Calu3 (cell line): Measurements from ENCODE around the gene STX18. TPM values are rescaled to one million over a fixed set of nuclear protein-coding genes. Genes with fewer than 3 reads are reported as not detected.
"Not testable (repeated sequence)": the region's sequence is repeated elsewhere in the genome, so short reads cannot be mapped to it uniquely, and the experiment has no call there.

ENCODE experiments used
- BruUV-seq: library from RNA; stranded (reverse); fragments of 400-500 nt; replicated peaks from 2 replicates; lab custom pipeline; 2021; lab: Mats Ljungman, UMichigan
- CTCF ChIA-PET: fragments of 300-600 bp; sonication (Branson Sonifier 250); formaldehyde crosslinking; loops from one replicate; lab custom pipeline; 2022; ENCODE audit warnings: antibody characterized with exemption; lab: Charles Lee
- DNase-seq: peaks from one replicate; pipeline ENCODE4 v3.0.0; 2022
- H3K27ac Mint-ChIP-seq: one replicate; pipeline ENCODE4 v1.8.0; 2022; ENCODE audit warnings: mixed read lengths; ENCODE audit not compliant: unreplicated experiment
- H3K27me3 Mint-ChIP-seq: one replicate; pipeline ENCODE4 v1.8.0; 2022; ENCODE audit warnings: mixed read lengths; ENCODE audit not compliant: unreplicated experiment
- H3K36me3 Mint-ChIP-seq: one replicate; pipeline ENCODE4 v1.8.0; 2022; ENCODE audit warnings: mild to moderate bottlenecking, moderate library complexity, mixed read lengths; ENCODE audit not compliant: insufficient read depth, unreplicated experiment
- H3K4me1 Mint-ChIP-seq: one replicate; pipeline ENCODE4 v1.8.0; 2022; ENCODE audit warnings: mild to moderate bottlenecking, low read depth, mixed read lengths; ENCODE audit not compliant: unreplicated experiment
- H3K4me3 Mint-ChIP-seq: one replicate; pipeline ENCODE4 v1.8.0; 2022; ENCODE audit warnings: mild to moderate bottlenecking, low read depth, moderate library complexity, mixed read lengths; ENCODE audit not compliant: unreplicated experiment
- H3K9me3 Mint-ChIP-seq: one replicate; pipeline ENCODE4 v1.8.0; 2022; ENCODE audit warnings: low read depth, mixed read lengths; ENCODE audit not compliant: unreplicated experiment
- intact Hi-C: fragments of 100-400 bp; cut with micrococcal nuclease; formaldehyde crosslinking; loops from one replicate; pipeline ENCODE4 v1.10.0; 2022; ENCODE audit not compliant: unreplicated experiment
- total RNA-seq: library from RNA; stranded (reverse); gene quantifications from 2 replicates; pipeline ENCODE4 v1.2.3, GENCODE V29; 2022
- TF ChIP-seq, protein P1 (sequence below): fragments of 200-600 bp; IDR thresholded peaks from one replicate; pipeline ENCODE4 v1.8.0; 2022; ENCODE audit warnings: antibody characterized with exemption; ENCODE audit not compliant: unreplicated experiment

Gene STX18
- total RNA-seq, 1 experiment from 2014 or later = 27.3 TPM

DNA sequence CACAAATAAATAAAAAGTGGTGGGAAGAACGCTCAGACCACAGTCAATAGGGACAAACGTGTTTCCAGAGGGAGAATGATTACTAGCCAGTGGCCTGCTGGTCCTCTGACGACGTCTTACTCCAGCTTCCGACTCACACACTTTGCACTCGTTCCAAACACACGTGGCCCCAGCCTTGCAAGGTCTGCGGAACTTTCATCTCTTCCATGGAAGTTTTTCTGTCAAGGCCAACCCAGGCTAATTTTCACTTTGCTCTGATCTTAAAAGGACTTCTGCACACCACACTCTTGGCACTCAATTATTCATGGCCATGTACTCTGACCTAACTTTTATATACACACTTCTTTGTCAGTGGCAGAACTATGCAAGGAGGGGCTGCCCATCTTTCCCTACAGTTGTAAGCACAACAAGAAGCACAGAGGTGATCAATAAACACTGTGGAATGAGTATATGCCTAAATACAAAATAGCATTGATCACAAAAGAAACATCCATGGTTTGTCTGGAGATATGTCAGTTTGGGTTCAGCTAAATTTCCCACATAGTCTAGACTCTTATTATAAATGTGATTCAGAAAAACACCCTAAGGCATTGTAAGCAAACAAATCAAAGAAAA lies 69.4 kb downstream of the STX18 start:
- peaks cover 25% of the 10 kb centered on the region for H3K4me1 Mint-ChIP-seq
- no peak overlapping the region for H3K27ac Mint-ChIP-seq
- no peaks in the 10 kb centered on the region for H3K36me3 Mint-ChIP-seq
- no TSS peak for BruUV-seq
- DNase-seq = no peak
- TF ChIP-seq, protein P1, sequence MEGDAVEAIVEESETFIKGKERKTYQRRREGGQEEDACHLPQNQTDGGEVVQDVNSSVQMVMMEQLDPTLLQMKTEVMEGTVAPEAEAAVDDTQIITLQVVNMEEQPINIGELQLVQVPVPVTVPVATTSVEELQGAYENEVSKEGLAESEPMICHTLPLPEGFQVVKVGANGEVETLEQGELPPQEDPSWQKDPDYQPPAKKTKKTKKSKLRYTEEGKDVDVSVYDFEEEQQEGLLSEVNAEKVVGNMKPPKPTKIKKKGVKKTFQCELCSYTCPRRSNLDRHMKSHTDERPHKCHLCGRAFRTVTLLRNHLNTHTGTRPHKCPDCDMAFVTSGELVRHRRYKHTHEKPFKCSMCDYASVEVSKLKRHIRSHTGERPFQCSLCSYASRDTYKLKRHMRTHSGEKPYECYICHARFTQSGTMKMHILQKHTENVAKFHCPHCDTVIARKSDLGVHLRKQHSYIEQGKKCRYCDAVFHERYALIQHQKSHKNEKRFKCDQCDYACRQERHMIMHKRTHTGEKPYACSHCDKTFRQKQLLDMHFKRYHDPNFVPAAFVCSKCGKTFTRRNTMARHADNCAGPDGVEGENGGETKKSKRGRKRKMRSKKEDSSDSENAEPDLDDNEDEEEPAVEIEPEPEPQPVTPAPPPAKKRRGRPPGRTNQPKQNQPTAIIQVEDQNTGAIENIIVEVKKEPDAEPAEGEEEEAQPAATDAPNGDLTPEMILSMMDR = no peak
- CTCF ChIA-PET = interaction anchor here (0.5 kb wide), 1 partner anchor 85 kb away, joined by 6 read pairs; no protein-coding TSS in a partner anchor
- no peak overlapping the region for H3K4me3 Mint-ChIP-seq
- H3K9me3 Mint-ChIP-seq = no peaks in the 10 kb centered on the region
- intact Hi-C loops = no loop called here
- no peaks in the 10 kb centered on the region for H3K27me3 Mint-ChIP-seq

DNA sequence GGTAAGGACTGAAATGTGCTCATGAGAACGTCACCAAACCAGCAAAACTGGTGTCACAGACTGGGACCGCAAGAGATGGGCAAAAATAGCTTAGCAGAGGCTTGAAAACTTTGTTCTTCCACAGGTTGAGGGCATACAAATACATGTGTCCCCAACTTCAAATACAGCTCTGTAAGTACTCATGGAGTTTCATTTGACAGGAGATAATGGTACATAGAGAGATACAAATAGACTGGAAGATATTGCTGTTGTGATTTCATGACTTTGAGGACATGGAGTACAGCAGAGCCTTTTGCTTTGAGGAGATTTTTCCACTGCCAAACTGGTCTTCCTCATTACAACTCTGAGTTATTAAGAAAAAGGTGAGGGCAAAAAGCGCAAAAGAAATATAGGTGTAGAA lies 70.7 kb downstream of the STX18 start:
- intact Hi-C loops = no loop called here
- Mint-ChIP-seq H3K36me3 (peaks cover 4% of the 10 kb centered on the region), H3K4me1 (peaks cover 22% of the 10 kb centered on the region), H3K27ac (no peak overlapping the region), H3K27me3 (no peaks in the 10 kb centered on the region), H3K9me3 (no peaks in the 10 kb centered on the region), H3K4me3 (no peak overlapping the region)
- no peak for DNase-seq
- TF ChIP-seq, protein P1 = no peak
- CTCF ChIA-PET = no interaction called here
- no TSS peak for BruUV-seq

DNA sequence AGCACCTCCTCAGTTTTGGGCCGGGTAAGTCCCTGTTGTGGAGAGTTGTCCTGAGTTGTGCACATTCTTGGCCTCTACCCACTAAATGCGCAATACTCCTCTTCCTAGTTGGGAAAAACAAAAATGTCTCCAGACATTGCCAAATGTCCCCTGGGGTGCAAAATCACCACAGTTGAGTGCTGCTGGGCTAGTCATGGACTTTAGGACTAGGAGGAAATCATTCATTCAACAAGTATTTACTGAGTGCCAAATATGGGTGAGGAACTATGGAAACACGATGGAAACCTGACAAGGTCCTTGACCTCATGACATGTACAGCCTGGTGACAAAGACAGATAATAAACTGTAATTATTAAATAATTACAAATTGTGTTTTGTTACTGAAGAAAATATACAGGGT lies 71.6 kb downstream of the STX18 start:
- no TSS peak for BruUV-seq
- CTCF ChIA-PET = no interaction called here
- Mint-ChIP-seq H3K36me3 (peaks cover 4% of the 10 kb centered on the region), H3K4me3 (no peak overlapping the region), H3K27ac (no peak overlapping the region), H3K9me3 (no peaks in the 10 kb centered on the region), H3K27me3 (no peaks in the 10 kb centered on the region), H3K4me1 (peaks cover 22% of the 10 kb centered on the region)
- no peak for DNase-seq
- TF ChIP-seq, protein P1 = no peak
- intact Hi-C loops = no loop called here

DNA sequence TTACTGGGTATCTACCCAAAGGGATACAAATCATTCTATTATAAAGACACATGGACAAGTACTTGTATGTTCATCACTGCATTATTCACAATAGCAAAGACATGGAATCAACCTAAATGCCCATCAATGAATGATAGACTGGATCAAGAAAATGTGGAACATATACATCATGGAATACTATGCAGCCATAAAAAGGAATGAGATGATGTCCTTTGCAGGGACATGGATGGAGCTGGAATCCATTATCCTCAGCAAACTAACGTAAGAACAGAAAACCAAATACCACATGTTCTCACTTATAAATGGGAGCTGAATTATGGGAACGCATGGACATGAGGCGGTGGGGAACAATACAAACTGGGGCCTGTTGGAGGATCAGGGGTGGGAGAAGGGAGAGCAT lies 76.6 kb downstream of the STX18 start:
- intact Hi-C loops, BruUV-seq, CTCF ChIA-PET: not testable (repeated sequence)

DNA sequence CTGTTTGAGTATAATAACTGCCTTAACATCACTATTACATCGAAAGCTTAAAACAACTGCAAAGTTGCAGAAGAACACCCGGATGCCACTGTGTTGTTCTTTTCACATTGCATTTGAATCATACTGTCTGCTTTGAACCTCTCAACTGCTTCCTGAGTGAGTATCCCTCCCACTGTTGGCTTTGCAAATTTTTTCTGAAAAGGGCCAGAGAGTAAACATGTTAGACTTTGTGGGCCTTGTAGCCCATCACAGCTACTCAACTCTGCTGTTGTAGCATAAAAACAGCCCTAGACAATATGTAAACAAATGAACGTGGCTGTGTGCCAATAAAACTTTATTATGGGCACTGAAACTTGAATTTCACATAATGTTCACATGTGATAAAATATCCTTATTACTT lies 78.9 kb downstream of the STX18 start:
- Mint-ChIP-seq H3K9me3 (no peaks in the 10 kb centered on the region), H3K27me3 (no peaks in the 10 kb centered on the region), H3K27ac (no peak overlapping the region), H3K4me1 (no peaks in the 10 kb centered on the region), H3K36me3 (peaks cover 4% of the 10 kb centered on the region), H3K4me3 (no peak overlapping the region)
- CTCF ChIA-PET = no interaction called here
- no TSS peak for BruUV-seq
- no peak for DNase-seq
- intact Hi-C loops = no loop called here
- TF ChIP-seq, protein P1 = no peak

More for the DNA sequence above, 76.6 kb downstream of the STX18 start:
- not testable (repeated sequence) for H3K9me3 Mint-ChIP-seq, H3K27me3 Mint-ChIP-seq, H3K36me3 Mint-ChIP-seq, H3K4me1 Mint-ChIP-seq, H3K27ac Mint-ChIP-seq, DNase-seq, H3K4me3 Mint-ChIP-seq
